Peyer's patch (tissue), 4 donors: ENCODE results near the gene MACROD2.

ENCODE experiments used
- POLR2A ChIP-seq, 2 donors: fragments of 450-650 bp; IDR thresholded peaks; one replicate each; pipeline ENCODE4 v1.5.1; 2017; ENCODE audit warnings: antibody characterized with exemption in 2 of 2, mild to moderate bottlenecking in 2 of 2, moderate library complexity in 2 of 2
- TF ChIP-seq, protein P1 (sequence below), 6 experiments: fragments of 450-650 bp in 4 of 6; fragments of 200-600 bp in 2 of 6; sonication (generic) in 1 of 6; IDR thresholded peaks; one replicate each; pipeline ENCODE4 v1.5.1; 2017 to 2019; ENCODE audit warnings: antibody characterized with exemption in 6 of 6, mild to moderate bottlenecking in 3 of 6, moderate library complexity in 1 of 6

DNA sequence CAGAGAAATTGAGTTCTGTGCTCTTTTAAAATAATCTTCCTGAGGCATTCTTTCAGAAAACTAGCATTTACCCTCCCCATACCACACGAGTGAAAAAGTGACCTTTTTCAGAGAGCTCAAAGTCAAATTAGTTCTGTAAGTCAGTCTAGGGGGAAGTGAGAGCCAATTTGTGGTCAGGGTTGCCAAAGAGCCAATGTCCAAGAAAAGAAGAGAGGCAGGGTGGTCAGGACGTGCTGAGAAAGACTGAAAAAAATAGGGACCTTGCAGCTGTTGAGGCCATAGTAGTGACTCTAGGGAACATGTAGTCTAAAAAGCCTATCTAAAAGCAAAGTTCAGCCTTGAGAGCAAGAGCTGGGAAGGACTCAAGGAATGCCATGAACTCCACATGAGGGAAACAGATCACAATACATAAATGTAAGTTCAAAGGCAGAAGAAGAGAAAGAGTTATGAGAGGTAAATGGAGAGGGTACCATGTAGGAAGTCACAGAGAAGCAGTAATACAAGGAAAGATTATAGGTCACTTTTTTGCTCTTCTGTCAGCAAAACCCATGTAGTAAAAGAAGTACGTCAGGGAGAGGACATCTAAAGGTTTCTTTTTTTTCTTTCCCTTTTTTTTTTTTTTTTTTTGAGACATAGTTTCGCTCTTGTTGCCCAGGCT, 907.2 kb downstream of the MACROD2 start:
- TF ChIP-seq, protein P1, sequence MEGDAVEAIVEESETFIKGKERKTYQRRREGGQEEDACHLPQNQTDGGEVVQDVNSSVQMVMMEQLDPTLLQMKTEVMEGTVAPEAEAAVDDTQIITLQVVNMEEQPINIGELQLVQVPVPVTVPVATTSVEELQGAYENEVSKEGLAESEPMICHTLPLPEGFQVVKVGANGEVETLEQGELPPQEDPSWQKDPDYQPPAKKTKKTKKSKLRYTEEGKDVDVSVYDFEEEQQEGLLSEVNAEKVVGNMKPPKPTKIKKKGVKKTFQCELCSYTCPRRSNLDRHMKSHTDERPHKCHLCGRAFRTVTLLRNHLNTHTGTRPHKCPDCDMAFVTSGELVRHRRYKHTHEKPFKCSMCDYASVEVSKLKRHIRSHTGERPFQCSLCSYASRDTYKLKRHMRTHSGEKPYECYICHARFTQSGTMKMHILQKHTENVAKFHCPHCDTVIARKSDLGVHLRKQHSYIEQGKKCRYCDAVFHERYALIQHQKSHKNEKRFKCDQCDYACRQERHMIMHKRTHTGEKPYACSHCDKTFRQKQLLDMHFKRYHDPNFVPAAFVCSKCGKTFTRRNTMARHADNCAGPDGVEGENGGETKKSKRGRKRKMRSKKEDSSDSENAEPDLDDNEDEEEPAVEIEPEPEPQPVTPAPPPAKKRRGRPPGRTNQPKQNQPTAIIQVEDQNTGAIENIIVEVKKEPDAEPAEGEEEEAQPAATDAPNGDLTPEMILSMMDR (IDR thresholded peaks at IDR 0.05) = no peak
- TF ChIP-seq POLR2A (IDR thresholded peaks at IDR 0.05) = no peak
